H1 (cell line): ENCODE results near the gene ESYT1. TPM values are rescaled to one million over a fixed set of nuclear protein-coding genes. Genes with fewer than 3 reads are reported as not detected.
"Not testable (repeated sequence)": the region's sequence is repeated elsewhere in the genome, so short reads cannot be mapped to it uniquely, and the experiment has no call there.

Source experiments
- CTCF ChIA-PET: fragments of 300-600 bp; sonication (Branson Sonifier 250); formaldehyde crosslinking; loops from one replicate; lab custom pipeline; 2021; ENCODE audit not compliant: partially characterized antibody; lab: Charles Lee
- POLR2A ChIA-PET: fragments of 300-600 bp; sonication (Branson Sonifier 250); formaldehyde crosslinking; loops from one replicate; lab custom pipeline; 2021; ENCODE audit warnings: inconsistent platforms; ENCODE audit not compliant: partially characterized antibody; lab: Charles Lee
- DNase-seq, 2 experiments: peaks; one replicate each; pipeline versions ENCODE4 v3.0.0 to v3.0.0-alpha.2; 2010 to 2022; ENCODE audit warnings: low spot score in 2 of 2, low read depth in 1 of 2, mixed read lengths in 1 of 2
- FAIRE-seq: peaks from 2 replicates; lab custom pipeline; 2011; peaks lifted over from hg19 to GRCh38; lab: Jason Lieb, UNC
- H2AFZ ChIP-seq: 2 replicates; pipeline ENCODE4 v1.8.1; 2012; ENCODE audit warnings: low read length, inconsistent platforms
- H2AK5ac ChIP-seq: 2 replicates; pipeline ENCODE4 v1.6.1; 2013; ENCODE audit warnings: low read depth, low read length
- H2BK120ac ChIP-seq: replicated peaks from 2 replicates; pipeline ENCODE3; 2013; ENCODE audit warnings: low read depth, low read length, inconsistent platforms
- H2BK12ac ChIP-seq: 2 replicates; pipeline ENCODE4 v1.6.1; 2013; ENCODE audit warnings: low read depth, low read length
- H2BK15ac ChIP-seq: 2 replicates; pipeline ENCODE4 v1.6.1; 2013; ENCODE audit warnings: low read length
- H2BK20ac ChIP-seq: 2 replicates; pipeline ENCODE4 v1.6.1; 2013; ENCODE audit warnings: low read length
- H2BK5ac ChIP-seq: 2 replicates; pipeline ENCODE4 v1.6.1; 2013; ENCODE audit warnings: low read depth, low read length
- H3K14ac ChIP-seq: 2 replicates; pipeline ENCODE4 v1.6.1; 2013; ENCODE audit warnings: inconsistent platforms; ENCODE audit not compliant: insufficient read length
- H3K18ac ChIP-seq: 2 replicates; pipeline ENCODE4 v1.6.1; 2013; ENCODE audit warnings: low read length; ENCODE audit errors: extremely low read depth
- H3K23ac ChIP-seq: 2 replicates; pipeline ENCODE4 v1.6.1; 2013; ENCODE audit warnings: inconsistent platforms; ENCODE audit not compliant: insufficient read length
- H3K23me2 ChIP-seq: 2 replicates; pipeline ENCODE4 v1.6.1; 2013; ENCODE audit warnings: low read depth, low read length
- H3K27ac ChIP-seq: 2 replicates; pipeline ENCODE4 v1.6.1; 2011; ENCODE audit warnings: low read depth, low read length, inconsistent platforms
- H3K27me3 ChIP-seq, 4 experiments: replicated peaks in 1 of 4; 1 replicate in 1 of 4; 2 replicates in 3 of 4; pipeline versions ENCODE4 v1.6.1 to v1.8.1; 2011 to 2013; ENCODE audit warnings: low read length in 3 of 4, mild to moderate bottlenecking in 3 of 4, inconsistent platforms in 2 of 4, mixed read lengths in 2 of 4, moderate library complexity in 1 of 4; ENCODE audit not compliant: control insufficient read depth in 3 of 4, insufficient read depth in 3 of 4; ENCODE audit errors: extremely low read depth in 1 of 4
- H3K36me3 ChIP-seq, 4 experiments: 2 replicates each; pipeline versions ENCODE4 v1.6.1 to v1.8.1; 2011 to 2013; ENCODE audit warnings: mild to moderate bottlenecking in 4 of 4, low read length in 3 of 4, moderate library complexity in 2 of 4, control low read depth in 1 of 4, inconsistent platforms in 1 of 4; ENCODE audit not compliant: insufficient read depth in 4 of 4, control insufficient read depth in 2 of 4
- H3K4ac ChIP-seq: replicated peaks from 2 replicates; pipeline ENCODE3; 2013; ENCODE audit warnings: low read length, low read depth, mixed read lengths, inconsistent platforms; ENCODE audit not compliant: insufficient read length
- H3K4me1 ChIP-seq, 4 experiments: replicated peaks in 1 of 4; 1 replicate in 1 of 4; 2 replicates in 3 of 4; pipeline versions ENCODE4 v1.6.1 to v1.8.1; 2011 to 2013; ENCODE audit warnings: low read length in 3 of 4, inconsistent platforms in 2 of 4, mixed read lengths in 1 of 4; ENCODE audit not compliant: insufficient read depth in 4 of 4, control insufficient read depth in 3 of 4
- H3K4me2 ChIP-seq, 2 experiments: 2 replicates each; pipeline versions ENCODE4 v1.6.1 to v1.8.1; 2011 to 2013; ENCODE audit warnings: low read depth in 2 of 2, low read length in 2 of 2, control low read depth in 1 of 2, inconsistent platforms in 1 of 2, mild to moderate bottlenecking in 1 of 2; ENCODE audit not compliant: insufficient read depth in 1 of 2
- H3K4me3 ChIP-seq, 4 experiments: fragments of 200-600, 300-600 bp in 1 of 4; sonication (generic), shearing (Covaris generic), sonication (Bioruptor Twin) in 1 of 4; 2 replicates each; pipeline versions ENCODE4 v1.5.1 to v1.8.1; 2011 to 2016; ENCODE audit warnings: low read length in 4 of 4, low read depth in 3 of 4, control low read depth in 2 of 4, inconsistent platforms in 2 of 4, mild to moderate bottlenecking in 2 of 4, mixed read lengths in 1 of 4, moderate library complexity in 1 of 4; ENCODE audit not compliant: insufficient read depth in 2 of 4; ENCODE audit errors: extremely low read depth in 1 of 4
- H3K56ac ChIP-seq: replicated peaks from 2 replicates; pipeline ENCODE3; 2013; ENCODE audit warnings: low read depth, mild to moderate bottlenecking, mixed read lengths, low read length, inconsistent platforms; ENCODE audit not compliant: insufficient read length
- H3K79me1 ChIP-seq: 2 replicates; pipeline ENCODE4 v1.6.1; 2013; ENCODE audit warnings: low read depth, low read length, control low read depth
- H3K79me2 ChIP-seq, 2 experiments: 2 replicates each; pipeline versions ENCODE4 v1.6.1 to v1.8.1; 2012 to 2013; ENCODE audit warnings: low read length in 2 of 2, mild to moderate bottlenecking in 2 of 2, inconsistent platforms in 1 of 2; ENCODE audit not compliant: insufficient read depth in 2 of 2, control insufficient read depth in 1 of 2
- H3K9ac ChIP-seq, 4 experiments: replicated peaks in 1 of 4; 1 replicate in 1 of 4; 2 replicates in 3 of 4; pipeline versions ENCODE4 v1.6.1 to v1.8.1; 2011 to 2013; ENCODE audit warnings: low read depth in 3 of 4, low read length in 3 of 4, control low read depth in 2 of 4, mild to moderate bottlenecking in 2 of 4, moderate library complexity in 2 of 4, inconsistent platforms in 1 of 4; ENCODE audit errors: extremely low read depth in 1 of 4
- H3K9me3 ChIP-seq, 2 experiments: 2 replicates each; pipeline versions ENCODE4 v1.6.1 to v1.8.1; 2012 to 2013; ENCODE audit warnings: mild to moderate bottlenecking in 2 of 2, moderate library complexity in 2 of 2, control low read depth in 1 of 2, inconsistent platforms in 1 of 2, low read depth in 1 of 2, low read length in 1 of 2, mixed read lengths in 1 of 2; ENCODE audit not compliant: insufficient read depth in 2 of 2
- H4K20me1 ChIP-seq, 2 experiments: replicated peaks in 1 of 2; 2 replicates each; pipeline versions ENCODE3 to v1.8.1; 2011 to 2013; ENCODE audit warnings: inconsistent platforms in 2 of 2, low read length in 2 of 2, mild to moderate bottlenecking in 1 of 2; ENCODE audit not compliant: insufficient read depth in 2 of 2, control insufficient read depth in 1 of 2
- H4K5ac ChIP-seq: 2 replicates; pipeline ENCODE4 v1.6.1; 2013; ENCODE audit warnings: low read length, low read depth, mixed read lengths, inconsistent platforms; ENCODE audit not compliant: insufficient read length
- H4K8ac ChIP-seq: 2 replicates; pipeline ENCODE4 v1.8.0; 2013; ENCODE audit warnings: mild to moderate bottlenecking, moderate library complexity, low read length, inconsistent platforms; ENCODE audit not compliant: insufficient read depth; ENCODE audit errors: extremely low read depth
- H4K91ac ChIP-seq: replicated peaks from 2 replicates; pipeline ENCODE3; 2013; ENCODE audit warnings: low read length, mixed read lengths, inconsistent platforms; ENCODE audit not compliant: insufficient read length
- WGBS, 2 experiments: shearing (Covaris generic) in 1 of 2; methylation state at CpG; one replicate each; pipeline versions ENCODE4 v1.1.6 to v1.1.7; 2013 to 2015; ENCODE audit warnings: low lambda C conversion rate in 2 of 2, mixed read lengths in 2 of 2, inconsistent platforms in 1 of 2, low coverage in 1 of 2, missing lambda C conversion rate in 1 of 2; ENCODE audit not compliant: insufficient replicate concordance in 2 of 2, insufficient coverage in 1 of 2, insufficient read length in 1 of 2; ENCODE audit errors: extremely low coverage in 1 of 2, missing lambda C conversion rate in 1 of 2; 5-methylcytosine and 5-hydroxymethylcytosine counted together
- polyA plus RNA-seq, 7 experiments: library from polyadenylated mRNA; depleted of rRNA in 3 of 7; stranded (reverse) in 5 of 7; unstranded in 2 of 7; fragments of >200 nt in 5 of 7; fragments of 200-250 nt in 2 of 7; gene quantifications; 1 replicate in 5 of 7; 2 replicates in 1 of 7; 4 replicates in 1 of 7; pipeline versions ENCODE4 v1.2.1 to v1.2.3, GENCODE V29; 2011 to 2013; ENCODE audit warnings: missing spikeins in 2 of 7, mixed read lengths in 2 of 7
- total RNA-seq: library from RNA; stranded (reverse); fragmentation: NEBNext Ultra II Directional; extraction: Animal tissue kit (Norgen Biotek cat#: 25700); gene quantifications from 2 replicates; pipeline ENCODE4 v1.2.1, GENCODE V29; 2021

Gene ESYT1
- total and polyA plus RNA-seq, 2 of the 8 experiments (the other 6 are each of a cell fraction or from before 2014, with no cell fraction given) = 86.9 to 165 TPM

DNA sequence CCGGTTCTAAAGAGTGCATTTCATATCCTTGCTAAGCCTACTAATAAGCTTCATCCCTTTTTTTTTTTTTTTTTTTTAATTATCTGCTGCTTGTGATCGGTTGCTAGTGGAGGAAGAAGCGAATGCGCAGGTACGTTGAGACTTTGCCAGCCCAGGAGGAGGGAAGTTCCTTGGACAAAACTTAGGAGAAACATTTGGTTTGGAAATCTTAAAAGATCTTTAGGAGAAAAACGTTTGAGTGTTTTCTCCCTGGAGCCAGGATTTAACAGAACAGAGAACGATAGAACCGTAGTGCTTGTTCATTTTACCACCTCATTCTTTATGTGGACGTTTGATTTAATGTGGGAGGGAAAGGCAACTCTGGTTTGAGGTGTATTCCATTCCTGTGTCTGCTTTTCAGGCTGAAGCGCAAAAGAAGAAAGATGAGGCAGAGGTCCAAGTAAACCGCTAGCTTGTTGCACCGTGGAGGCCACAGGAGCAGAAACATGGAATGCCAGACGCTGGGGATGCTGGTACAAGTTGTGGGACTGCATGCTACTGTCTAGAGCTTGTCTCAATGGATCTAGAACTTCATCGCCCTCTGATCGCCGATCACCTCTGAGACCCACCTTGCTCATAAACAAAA lies 10.9 kb upstream of the ESYT1 start:
- not testable (repeated sequence) for DNase-seq, H3K23ac ChIP-seq, H4K91ac ChIP-seq, H2BK15ac ChIP-seq, H3K9me3 ChIP-seq, H3K4ac ChIP-seq, H3K14ac ChIP-seq, H3K79me1 ChIP-seq, H2BK20ac ChIP-seq, H4K20me1 ChIP-seq, H3K27me3 ChIP-seq, H2AFZ ChIP-seq, H3K23me2 ChIP-seq, H3K4me1 ChIP-seq, H2BK120ac ChIP-seq, FAIRE-seq, H4K8ac ChIP-seq, H2BK12ac ChIP-seq
- Histone ChIP-seq H3K36me3 (peaks cover 11 to 29% (median 21%) of the 10 kb centered on the region in 4 experiments; a peak in 7 of 8 replicates), H3K79me2 (peaks cover 3 to 13% of the 10 kb centered on the region in 2 experiments; a peak in 3 of 4 replicates), H3K27ac (peak overlapping the region; percentile 97), H2AK5ac (peak overlapping the region; percentile 93; the same call in 1 of the 2 replicates), H3K4me3 (peak overlapping the region; percentile 85 to 99 (median 96)), H3K4me2 (peak overlapping the region; percentile 96 to 99), H2BK5ac (peak overlapping the region; percentile 98), H3K9ac (peak overlapping the region; percentile 93 to 100 (median 98)), H3K18ac (0 out of 2 replicates have a peak overlapping the region, but pooled peaks have one; percentile 100), H3K56ac (peak overlapping the region; percentile 50), H4K5ac (peak overlapping the region; percentile 93)
- WGBS, 2 experiments = 4% methylated on average over 12 of the region's 16 CpGs; no CpG with 5 or more reads in 1 of the 2 experiments
- POLR2A ChIA-PET = interaction anchor here (0.6 to 7.1 kb wide), 39 partner anchors 11 to 773 kb away, joined by 3 to 267 read pairs (median 5); partner anchors contain the start of genes ANKRD52, CNPY2, COQ10A and CS
- CTCF ChIA-PET = interaction anchor here (1.0 to 5.3 kb wide), 7 partner anchors 11 to 105 kb away, joined by 4 to 47 read pairs (median 32); partner anchors contain the start of genes ESYT1, PA2G4, RNF41 and SMARCC2
